Neural cell (in vitro differentiated cells): ENCODE results near the gene TPST1. TPM values are rescaled to one million over a fixed set of nuclear protein-coding genes. Genes with fewer than 3 reads are reported as not detected.
"Not testable (repeated sequence)": the region's sequence is repeated elsewhere in the genome, so short reads cannot be mapped to it uniquely, and the experiment has no call there.

ENCODE experiments used
- H2AFZ ChIP-seq: fragments of 200-600, 300-800 bp; sonication (generic), shearing (Covaris generic); 2 replicates; pipeline ENCODE4 v1.6.0; 2014; ENCODE audit warnings: low read depth, mild to moderate bottlenecking, antibody characterized with exemption, low read length, moderate library complexity
- H3F3A ChIP-seq: fragments of 200-600 bp; shearing (Covaris generic); 2 replicates; pipeline ENCODE4 v1.6.1; 2016; ENCODE audit warnings: mild to moderate bottlenecking, moderate library complexity, mixed read lengths, antibody characterized with exemption, low read length; ENCODE audit not compliant: insufficient read depth, poor library complexity, severe bottlenecking
- H3K27ac ChIP-seq: fragments of 200-600, 300-800 bp; sonication (generic), shearing (Covaris generic); 2 replicates; pipeline ENCODE4 v1.5.1; 2014; ENCODE audit warnings: mild to moderate bottlenecking, low read length, moderate library complexity
- H3K27me3 ChIP-seq: fragments of 300-800, 200-600 bp; sonication (generic), shearing (Covaris generic); 2 replicates; pipeline ENCODE4 v1.6.0; 2014; ENCODE audit warnings: mild to moderate bottlenecking, low read depth, low read length, moderate library complexity; ENCODE audit not compliant: insufficient read depth
- H3K36me3 ChIP-seq: fragments of 300-800, 200-600 bp; sonication (generic), shearing (Covaris generic); 2 replicates; pipeline ENCODE4 v1.5.1; 2014; ENCODE audit warnings: mild to moderate bottlenecking, antibody characterized with exemption, low read length, moderate library complexity; ENCODE audit not compliant: insufficient read depth
- H3K4me2 ChIP-seq: fragments of 300-800, 200-600 bp; sonication (generic), shearing (Covaris generic); 2 replicates; pipeline ENCODE4 v1.6.0; 2014; ENCODE audit warnings: mild to moderate bottlenecking, low read length
- H3K4me3 ChIP-seq: fragments of 300-800, 200-600 bp; sonication (generic), shearing (Covaris generic); 2 replicates; pipeline ENCODE4 v1.5.1; 2014; ENCODE audit warnings: mild to moderate bottlenecking, low read length, moderate library complexity
- H3K79me2 ChIP-seq: fragments of 200-600 bp; shearing (Covaris generic); replicated peaks from 2 replicates; pipeline ENCODE4 v1.6.0; 2014; ENCODE audit warnings: mild to moderate bottlenecking, low read length, moderate library complexity; ENCODE audit not compliant: insufficient read depth
- H3K9ac ChIP-seq: fragments of 300-800, 200-600 bp; sonication (generic), shearing (Covaris generic); 2 replicates; pipeline ENCODE4 v1.6.1; 2016; ENCODE audit warnings: mild to moderate bottlenecking, low read length, mixed read lengths
- H3K9me2 ChIP-seq: fragments of 200-600 bp; shearing (Covaris generic); 2 replicates; pipeline ENCODE4 v1.6.1; 2016; ENCODE audit warnings: mild to moderate bottlenecking, low read length, mixed read lengths; ENCODE audit not compliant: insufficient read depth
- H3K9me3 ChIP-seq: fragments of 200-600, 300-800 bp; sonication (generic), shearing (Covaris generic); 2 replicates; pipeline ENCODE4 v1.6.1; 2016; ENCODE audit warnings: mild to moderate bottlenecking, mixed run types, low read length, moderate library complexity, mixed read lengths
- H4K20me1 ChIP-seq: fragments of 200-600 bp; shearing (Covaris generic); 2 replicates; pipeline ENCODE4 v1.6.1; 2016; ENCODE audit warnings: mild to moderate bottlenecking, mixed run types; ENCODE audit not compliant: insufficient read depth
- CTCF ChIP-seq: fragments of 450-650 bp; IDR thresholded peaks from 2 replicates; pipeline ENCODE4 v1.5.1; 2014; ENCODE audit warnings: antibody characterized with exemption, mild to moderate bottlenecking, moderate library complexity; ENCODE audit not compliant: poor library complexity, severe bottlenecking
- EP300 ChIP-seq: fragments of 450-650 bp; conservative IDR thresholded peaks from 2 replicates; pipeline ENCODE4 v1.6.1; 2014; ENCODE audit warnings: antibody characterized with exemption, mild to moderate bottlenecking, moderate library complexity; ENCODE audit not compliant: poor library complexity, severe bottlenecking
- EZH2 ChIP-seq: fragments of 200-600, 300-800 bp; shearing (Covaris generic), sonication (generic); IDR thresholded peaks from 2 replicates; pipeline ENCODE4 v1.6.1; 2014; ENCODE audit warnings: antibody characterized with exemption, low read length, borderline replicate concordance, mild to moderate bottlenecking; ENCODE audit not compliant: insufficient read depth, poor library complexity, severe bottlenecking
- MXI1 ChIP-seq: fragments of 450-650 bp; conservative IDR thresholded peaks from 2 replicates; pipeline ENCODE4 v1.6.1; 2014; ENCODE audit warnings: antibody characterized with exemption, mild to moderate bottlenecking; ENCODE audit not compliant: poor library complexity, severe bottlenecking
- POLR2AphosphoS5 ChIP-seq: IDR thresholded peaks from 2 replicates; pipeline ENCODE4 v1.6.1; 2012
- RAD21 ChIP-seq: fragments of 450-650 bp; conservative IDR thresholded peaks from 2 replicates; pipeline ENCODE4 v1.6.1; 2014; ENCODE audit warnings: antibody characterized with exemption, mild to moderate bottlenecking, moderate library complexity
- REST ChIP-seq: IDR thresholded peaks from 2 replicates; pipeline ENCODE4 v1.6.1; 2012; ENCODE audit warnings: borderline replicate concordance
- SMC3 ChIP-seq: fragments of 450-650 bp; conservative IDR thresholded peaks from 2 replicates; pipeline ENCODE4 v1.6.1; 2014; ENCODE audit warnings: antibody characterized with exemption, mild to moderate bottlenecking, moderate library complexity; ENCODE audit not compliant: poor library complexity
- TAF1 ChIP-seq: IDR thresholded peaks from 2 replicates; pipeline ENCODE4 v1.6.1; 2012; ENCODE audit warnings: low read depth
- polyA plus RNA-seq: library from polyadenylated mRNA; depleted of rRNA; stranded (reverse); fragments of >200 nt; gene quantifications from 2 replicates; pipeline ENCODE4 v1.2.3, GENCODE V29; 2014

Gene TPST1
- polyA plus RNA-seq, 1 donor from 2014 or later, result 58.5 TPM

GRCh38 chr7:66363635-66364034, 158.5 kb downstream of the TPST1 start:
- Histone ChIP-seq H2AFZ (no peak overlapping the region), H3K27ac (no peak overlapping the region), H3K9me3 (no peaks in the 10 kb centered on the region), H3K27me3 (no peaks in the 10 kb centered on the region), H3K9ac (no peak overlapping the region), H3K79me2 (no peaks in the 10 kb centered on the region), H3K4me2 (no peak overlapping the region), H3K36me3 (no peaks in the 10 kb centered on the region), H3K9me2 (no peaks in the 10 kb centered on the region), H3K4me3 (no peak overlapping the region), H4K20me1 (no peaks in the 10 kb centered on the region), H3F3A (no peaks in the 10 kb centered on the region)
- no peak for TF ChIP-seq MXI1
- TF ChIP-seq REST, result no peak
- no peak for TF ChIP-seq EP300

DNA sequence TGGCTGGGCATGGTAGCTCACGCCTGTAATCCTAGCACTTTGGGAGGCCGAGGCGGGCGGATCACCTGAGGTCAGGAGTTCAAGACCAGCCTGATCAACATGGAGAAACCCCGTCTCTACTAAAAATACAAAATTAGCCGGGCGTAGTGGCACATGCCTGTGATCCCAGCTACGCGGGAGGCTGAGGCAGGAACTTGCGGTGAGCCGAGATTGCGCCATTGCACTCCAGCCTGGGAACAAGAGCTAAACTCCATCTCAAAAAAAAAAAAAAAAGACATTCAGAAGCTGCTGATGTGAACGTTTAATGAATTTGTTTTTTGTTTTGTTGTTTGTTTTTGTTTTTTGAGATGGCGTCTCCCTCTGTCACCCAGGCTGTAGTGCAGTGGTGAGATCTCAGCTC, 159.9 kb downstream of the TPST1 start:
- H3F3A ChIP-seq, H3K4me3 ChIP-seq: not testable (repeated sequence)

DNA sequence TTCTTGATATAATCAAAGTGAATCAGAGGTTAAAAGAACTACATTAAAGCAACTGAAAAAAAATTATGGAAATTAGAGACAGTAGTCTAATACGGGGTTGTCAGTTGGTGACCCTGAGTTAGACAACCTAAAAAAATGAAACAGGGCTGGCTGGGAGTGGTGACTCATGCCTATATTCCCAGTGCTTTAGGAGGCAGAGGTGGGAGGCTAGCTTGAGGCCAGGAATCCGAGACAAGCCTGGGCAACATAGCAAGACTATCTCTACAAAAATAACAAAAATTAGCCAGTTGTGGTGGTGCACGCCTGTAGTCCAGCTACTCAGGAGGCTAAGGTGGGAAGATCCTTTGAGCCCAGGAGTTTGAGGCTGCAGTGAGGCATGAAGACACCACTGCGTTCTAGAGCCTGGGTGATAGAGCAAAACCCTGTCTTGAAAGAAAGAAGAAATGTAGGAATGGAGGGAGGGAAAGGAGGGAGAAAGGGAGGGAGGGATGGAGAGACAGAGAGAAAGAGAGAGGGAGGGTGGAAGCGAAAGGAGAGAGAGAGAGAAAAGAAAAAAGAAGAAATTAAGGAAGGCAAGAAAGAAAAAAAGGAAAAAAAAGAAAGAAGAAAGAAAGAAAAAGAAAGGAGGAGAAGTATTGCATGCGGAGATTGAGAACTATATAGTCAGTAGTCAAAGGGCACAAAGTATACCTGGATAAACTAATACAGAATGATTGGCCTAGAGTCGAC, 166.1 kb downstream of the TPST1 start:
- Histone ChIP-seq H3K27me3 (no peaks in the 10 kb centered on the region), H3K4me3 (no peak overlapping the region), H3K9me3 (no peaks in the 10 kb centered on the region), H3K27ac (no peak overlapping the region), H3F3A (no peaks in the 10 kb centered on the region), H4K20me1 (no peaks in the 10 kb centered on the region), H3K36me3 (no peaks in the 10 kb centered on the region), H3K79me2 (no peaks in the 10 kb centered on the region), H3K9me2 (no peaks in the 10 kb centered on the region), H2AFZ (no peak overlapping the region), H3K4me2 (no peak overlapping the region), H3K9ac (no peak overlapping the region)
- no peak for TF ChIP-seq POLR2AphosphoS5
- no peak for TF ChIP-seq REST
- TF ChIP-seq EP300, result no peak
- no peak for TF ChIP-seq TAF1
- TF ChIP-seq RAD21, result no peak
- TF ChIP-seq SMC3, result no peak
- TF ChIP-seq CTCF, result no peak
- no peak for TF ChIP-seq MXI1
- no peak for TF ChIP-seq EZH2

More for the DNA sequence above, 159.9 kb downstream of the TPST1 start:
- not testable (repeated sequence) for H3K79me2 ChIP-seq, H3K4me2 ChIP-seq, H3K36me3 ChIP-seq, H3K27me3 ChIP-seq, H3K9ac ChIP-seq, H3K27ac ChIP-seq, H3K9me3 ChIP-seq, H2AFZ ChIP-seq, H4K20me1 ChIP-seq, H3K9me2 ChIP-seq

GRCh38 chr7:66374141-66374840, 169.2 kb downstream of the TPST1 start:
- not testable (repeated sequence) for H3K4me2 ChIP-seq, H3F3A ChIP-seq, H3K4me3 ChIP-seq, H3K79me2 ChIP-seq, H3K36me3 ChIP-seq, H3K9me3 ChIP-seq, H3K9me2 ChIP-seq, H2AFZ ChIP-seq, H4K20me1 ChIP-seq, H3K27me3 ChIP-seq, H3K27ac ChIP-seq, H3K9ac ChIP-seq
